ENCODE data around the gene UTP25. TPM values are rescaled to one million over a fixed set of nuclear protein-coding genes. Genes with fewer than 3 reads are reported as not detected.

UTP25 gene
- total RNA-seq, 2 donors from 2014 or later, result 5.2 to 6.4 TPM

GRCh38 chr1:209880031-209880430, 52.3 kb downstream of the UTP25 start:
- intact Hi-C loops (cut with DNase I), result no loop called here
- Histone ChIP-seq H3K4me3 (no peak overlapping the region), H3K9ac (ENCODE audit: low read depth in 2 of 2, low read length in 2 of 2) (no peak overlapping the region), H3K27ac (no peak overlapping the region), H3K27me3 (no peaks in the 10 kb centered on the region), H3K36me3 (no peaks in the 10 kb centered on the region), H3K4me1 (no peaks in the 10 kb centered on the region), H3K9me3 (no peaks in the 10 kb centered on the region)
- no peak for TF ChIP-seq CTCF (IDR thresholded peaks at IDR 0.05)
- DNase-seq, result no peak

- Histone ChIP-seq H3K36me3 (no peaks in the 10 kb centered on the region), H3K9me3 (no peaks in the 10 kb centered on the region), H3K9ac (ENCODE audit: low read depth in 2 of 2, low read length in 2 of 2) (no peak overlapping the region), H3K4me3 (no peak overlapping the region), H3K27ac (no peak overlapping the region), H3K27me3 (no peaks in the 10 kb centered on the region), H3K4me1 (no peaks in the 10 kb centered on the region)
- DNase-seq, result no peak
- intact Hi-C loops (cut with DNase I), result no loop called here
- TF ChIP-seq CTCF (IDR thresholded peaks at IDR 0.05), result no peak
These were observed 53.8 kb downstream of the UTP25 start for GRCh38 chr1:209881619-209882018.

DNA sequence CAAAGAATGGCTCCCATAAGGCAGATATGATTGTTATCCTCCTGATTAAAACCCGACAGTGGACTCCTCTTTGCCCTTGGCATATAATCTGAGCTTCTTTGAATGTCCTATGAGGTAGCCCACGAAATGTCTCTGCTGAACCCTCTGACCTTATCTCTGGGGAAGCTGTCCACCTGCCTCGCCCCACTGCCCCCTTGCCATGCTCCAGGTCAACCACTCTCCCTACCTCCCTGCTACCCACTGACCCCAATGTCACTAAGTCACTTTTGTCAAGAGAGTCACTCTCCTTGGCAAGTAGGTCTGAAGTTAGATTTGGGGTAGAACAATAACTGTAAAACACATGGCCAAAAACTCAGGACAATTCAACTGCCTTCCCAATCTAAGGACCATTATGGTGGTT, 54.5 kb downstream of the UTP25 start:
- DNase-seq, result no peak
- no peaks in the 10 kb centered on the region for H3K36me3 ChIP-seq
- no peaks in the 10 kb centered on the region for H3K4me1 ChIP-seq
- intact Hi-C loops (cut with DNase I), result no loop called here
- TF ChIP-seq CTCF (IDR thresholded peaks at IDR 0.05), result no peak
- H3K4me3 ChIP-seq, result no peak overlapping the region
- H3K27ac ChIP-seq, result no peak overlapping the region
- H3K9ac ChIP-seq (ENCODE audit: low read depth in 2 of 2, low read length in 2 of 2), result no peak overlapping the region
- no peaks in the 10 kb centered on the region for H3K9me3 ChIP-seq
- H3K27me3 ChIP-seq, result no peaks in the 10 kb centered on the region

- intact Hi-C loops (cut with DNase I), result no loop called here
- Histone ChIP-seq H3K9ac (ENCODE audit: low read depth in 2 of 2, low read length in 2 of 2) (no peak overlapping the region), H3K4me1 (no peaks in the 10 kb centered on the region), H3K9me3 (no peaks in the 10 kb centered on the region), H3K4me3 (no peak overlapping the region), H3K36me3 (no peaks in the 10 kb centered on the region), H3K27me3 (no peaks in the 10 kb centered on the region), H3K27ac (no peak overlapping the region)
- DNase-seq, result no peak
- no peak for TF ChIP-seq CTCF (IDR thresholded peaks at IDR 0.05)
These were observed 55.2 kb downstream of the UTP25 start for GRCh38 chr1:209882942-209883340.

GRCh38 chr1:209883341-209883971, 55.7 kb downstream of the UTP25 start:
- no peak for DNase-seq
- intact Hi-C loops (cut with DNase I), result no loop called here
- H3K4me1 ChIP-seq, result no peaks in the 10 kb centered on the region
- H3K4me3 ChIP-seq, result no peak overlapping the region
- no peak for TF ChIP-seq CTCF (IDR thresholded peaks at IDR 0.05)
- H3K9me3 ChIP-seq, result no peaks in the 10 kb centered on the region
- H3K27me3 ChIP-seq, result no peaks in the 10 kb centered on the region
- H3K36me3 ChIP-seq, result no peaks in the 10 kb centered on the region
- no peak overlapping the region for H3K27ac ChIP-seq
- no peak overlapping the region for H3K9ac ChIP-seq (ENCODE audit: low read depth in 2 of 2, low read length in 2 of 2)

All from colonic mucosa (tissue), 4 donors.